Fibroblast of mammary gland (primary cell): ENCODE measurements around the gene ERAP2.

ENCODE experiments used
- DNase-seq: peaks from one replicate; pipeline ENCODE4 v3.0.0-alpha.2; 2010; ENCODE audit warnings: low read depth
- H3K4me3 ChIP-seq: 2 replicates; pipeline ENCODE4 v1.5.1; 2011; ENCODE audit warnings: low read depth, mild to moderate bottlenecking, low read length, moderate library complexity; ENCODE audit not compliant: control insufficient read depth
- TF ChIP-seq, protein P1 (sequence below): conservative IDR thresholded peaks from 2 replicates; pipeline ENCODE4 v1.5.1; 2011; ENCODE audit warnings: low read depth, low read length, inconsistent platforms; ENCODE audit not compliant: control insufficient read depth, insufficient read depth

ERAP2 gene

DNA sequence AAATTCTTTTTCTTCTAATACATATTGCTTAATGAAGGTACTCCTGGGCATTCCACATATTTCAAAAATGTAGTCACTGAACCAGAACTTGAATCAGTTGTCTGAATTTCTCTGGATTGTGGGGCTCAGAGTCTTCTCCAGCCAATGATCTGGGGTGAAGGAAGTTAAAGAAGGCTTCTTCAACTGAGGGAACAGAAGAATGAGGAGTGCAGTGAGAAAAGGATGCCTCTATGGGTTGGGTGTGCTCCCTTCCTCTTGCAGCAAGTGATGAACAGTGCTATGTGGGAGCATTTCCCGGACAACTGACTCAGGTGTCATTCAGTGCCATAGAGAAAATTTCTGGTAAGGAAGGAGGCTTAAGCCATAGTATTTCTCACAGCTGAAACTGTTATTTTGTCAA lies 67.5 kb downstream of the ERAP2 start:
- no peak overlapping the region for H3K4me3 ChIP-seq
- no peak for DNase-seq
- TF ChIP-seq, protein P1, sequence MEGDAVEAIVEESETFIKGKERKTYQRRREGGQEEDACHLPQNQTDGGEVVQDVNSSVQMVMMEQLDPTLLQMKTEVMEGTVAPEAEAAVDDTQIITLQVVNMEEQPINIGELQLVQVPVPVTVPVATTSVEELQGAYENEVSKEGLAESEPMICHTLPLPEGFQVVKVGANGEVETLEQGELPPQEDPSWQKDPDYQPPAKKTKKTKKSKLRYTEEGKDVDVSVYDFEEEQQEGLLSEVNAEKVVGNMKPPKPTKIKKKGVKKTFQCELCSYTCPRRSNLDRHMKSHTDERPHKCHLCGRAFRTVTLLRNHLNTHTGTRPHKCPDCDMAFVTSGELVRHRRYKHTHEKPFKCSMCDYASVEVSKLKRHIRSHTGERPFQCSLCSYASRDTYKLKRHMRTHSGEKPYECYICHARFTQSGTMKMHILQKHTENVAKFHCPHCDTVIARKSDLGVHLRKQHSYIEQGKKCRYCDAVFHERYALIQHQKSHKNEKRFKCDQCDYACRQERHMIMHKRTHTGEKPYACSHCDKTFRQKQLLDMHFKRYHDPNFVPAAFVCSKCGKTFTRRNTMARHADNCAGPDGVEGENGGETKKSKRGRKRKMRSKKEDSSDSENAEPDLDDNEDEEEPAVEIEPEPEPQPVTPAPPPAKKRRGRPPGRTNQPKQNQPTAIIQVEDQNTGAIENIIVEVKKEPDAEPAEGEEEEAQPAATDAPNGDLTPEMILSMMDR = no peak

DNA sequence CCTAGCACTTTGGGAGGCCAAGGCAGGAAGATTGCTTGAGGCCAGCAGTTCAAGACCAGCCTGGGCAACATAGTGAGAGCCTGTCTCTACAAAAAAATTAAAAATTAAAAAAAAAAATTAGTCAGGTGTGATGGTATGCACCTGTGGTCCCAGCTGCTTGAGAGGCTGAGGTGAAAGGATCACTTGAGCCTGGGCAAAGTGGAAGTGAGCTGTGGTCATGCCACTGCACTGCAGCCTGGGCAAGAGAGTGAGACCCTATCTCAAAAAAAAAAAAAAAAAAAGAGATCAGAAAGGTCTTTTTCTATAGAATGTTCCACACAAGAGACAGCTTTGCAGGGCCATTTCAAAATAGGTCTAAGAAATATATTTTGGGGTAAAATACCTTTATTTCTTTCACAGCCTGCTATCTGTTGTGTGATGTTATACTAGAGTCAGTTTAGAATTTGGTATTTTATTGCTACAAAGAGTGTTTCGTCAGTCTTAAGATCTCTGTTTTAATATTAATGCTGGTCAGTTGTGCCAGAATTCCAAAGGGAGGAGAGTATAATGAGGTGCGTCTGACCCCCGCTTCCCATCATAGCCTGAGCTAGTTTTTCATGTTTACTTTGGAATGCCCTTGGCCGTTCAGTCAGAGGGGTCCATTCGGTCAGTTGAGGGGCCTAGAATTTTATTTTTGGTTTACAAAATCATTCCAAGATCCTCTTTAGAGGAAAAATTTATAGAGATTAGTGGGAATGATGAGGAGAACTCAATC lies 69.0 kb downstream of the ERAP2 start:
- TF ChIP-seq, protein P1 = no peak
- no peak for DNase-seq

DNA sequence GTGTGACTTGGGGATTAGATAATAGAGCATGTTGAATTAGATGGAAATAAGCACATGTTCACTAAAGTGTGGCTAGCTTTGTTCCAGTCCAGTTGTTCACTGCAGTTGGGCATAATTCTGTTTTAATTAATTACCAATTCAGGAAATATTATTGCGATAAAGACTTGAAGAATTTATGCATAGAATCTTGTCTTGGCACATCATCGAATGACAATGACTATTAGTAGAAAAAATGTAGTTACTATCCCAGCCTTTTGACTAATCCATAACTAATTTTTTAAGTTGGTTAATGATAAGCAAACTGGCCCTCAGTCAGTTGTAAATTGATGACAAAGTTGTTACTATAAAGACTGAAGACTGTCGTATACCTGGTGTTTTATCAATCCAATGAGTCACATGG lies 70.1 kb downstream of the ERAP2 start:
- no peak overlapping the region for H3K4me3 ChIP-seq
- no peak for DNase-seq
- TF ChIP-seq, protein P1 = no peak

More for the DNA sequence above, 69.0 kb downstream of the ERAP2 start:
- no peak overlapping the region for H3K4me3 ChIP-seq

DNA sequence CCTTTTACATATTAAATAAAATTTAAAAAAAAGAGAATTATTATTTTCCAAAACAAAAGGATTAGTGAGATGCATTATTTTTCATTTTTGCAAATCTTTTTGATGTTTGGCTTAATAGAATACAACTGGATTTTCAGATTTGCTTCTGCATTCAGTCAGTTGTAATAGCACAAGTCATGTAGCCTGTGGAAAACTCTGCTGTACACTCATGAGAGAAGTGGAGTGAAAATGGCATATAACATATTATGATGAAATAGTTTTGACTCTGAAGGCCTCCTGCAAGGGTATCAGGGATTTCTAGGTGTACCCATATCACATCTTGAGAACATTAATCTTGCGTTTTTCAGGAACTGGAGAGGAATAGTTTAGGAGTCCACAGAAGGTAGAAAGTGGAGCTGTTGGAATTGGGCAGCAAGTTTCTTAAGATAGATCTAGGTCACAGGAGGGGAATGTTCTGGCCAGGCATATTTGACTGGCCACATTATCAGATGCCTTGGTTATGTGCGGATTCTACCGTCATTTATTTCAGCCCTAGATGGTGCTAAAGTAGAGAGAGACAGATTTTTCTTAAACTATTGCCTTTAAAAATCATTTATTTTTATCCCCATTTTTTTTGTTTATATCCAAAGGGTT lies 75.9 kb downstream of the ERAP2 start:
- DNase-seq = no peak
- H3K4me3 ChIP-seq = no peak overlapping the region

DNA sequence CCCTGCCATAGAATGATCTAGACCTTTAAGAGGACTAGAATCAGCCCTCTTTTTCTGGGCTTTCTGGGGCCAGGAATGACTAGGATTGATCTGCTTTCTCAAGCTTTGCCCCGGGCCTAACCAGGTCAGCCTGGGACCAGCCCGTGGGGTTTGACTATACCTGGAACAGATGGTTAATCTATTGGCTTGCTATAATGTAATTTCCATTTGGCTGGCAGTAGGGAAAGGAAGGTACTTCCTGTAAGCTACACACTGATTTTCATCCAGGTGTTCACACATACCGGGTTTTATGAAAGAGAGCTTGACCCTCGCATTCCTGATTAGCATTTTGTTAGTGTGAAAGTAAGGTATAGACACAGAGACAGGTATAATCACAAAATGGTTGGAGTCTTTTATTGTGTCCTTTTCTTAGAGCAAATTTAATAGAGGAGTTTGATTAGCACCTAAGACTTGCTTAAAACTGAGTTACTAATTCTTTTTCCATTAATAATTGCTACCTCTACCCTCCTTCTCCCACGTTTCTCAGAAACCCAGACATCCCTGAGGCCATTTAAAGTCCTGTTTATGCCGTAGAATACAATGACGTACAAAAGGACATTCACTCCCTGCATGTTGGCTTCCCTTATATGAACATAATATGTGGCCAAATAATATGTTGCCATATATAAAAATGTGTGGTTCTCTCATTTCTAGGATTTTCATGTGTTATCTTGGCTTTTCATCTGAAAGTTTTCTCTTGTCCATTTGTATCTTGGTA lies 76.9 kb downstream of the ERAP2 start:
- no peak for DNase-seq
- no peak overlapping the region for H3K4me3 ChIP-seq
- TF ChIP-seq, protein P1 = no peak

More for the DNA sequence above, 75.9 kb downstream of the ERAP2 start:
- TF ChIP-seq, protein P1 = no peak

DNA sequence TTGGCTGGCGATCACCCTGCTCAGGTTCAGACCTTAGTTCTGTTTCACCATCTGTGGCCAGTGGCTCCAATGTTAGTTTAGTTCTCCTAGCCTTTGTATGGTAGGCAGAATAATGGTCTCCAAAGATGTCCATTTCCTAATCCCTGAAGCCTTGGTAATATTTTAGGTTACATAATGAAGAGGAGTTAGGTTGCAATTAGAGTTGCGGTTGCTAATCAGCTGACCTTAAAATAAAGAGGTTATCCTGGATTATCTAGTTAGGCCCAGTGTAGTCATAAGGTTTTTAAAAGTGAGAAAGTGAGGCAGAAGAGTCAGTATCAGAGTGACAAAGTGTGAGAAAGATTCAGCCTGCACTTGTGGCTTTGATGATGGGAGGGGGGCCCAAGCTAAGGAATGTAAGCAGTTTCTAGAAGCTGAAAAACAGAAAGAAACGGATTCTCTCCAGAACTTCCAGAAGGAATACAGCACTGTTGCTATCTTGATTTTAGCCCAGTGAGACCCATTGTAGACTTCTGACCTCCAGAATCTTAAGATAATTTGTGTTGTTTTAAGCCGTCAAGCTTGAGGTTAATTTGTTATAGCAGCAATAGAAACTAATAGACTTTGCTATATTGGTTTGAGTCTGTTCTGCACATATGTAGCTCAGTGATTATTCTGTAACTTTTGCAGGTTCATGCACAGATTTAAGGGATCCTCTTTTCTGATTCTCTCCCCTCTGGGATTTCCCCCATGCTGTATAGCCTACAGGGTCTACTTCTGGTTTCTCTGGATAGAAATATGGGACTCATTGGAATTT lies 81.2 kb downstream of the ERAP2 start:
- no peak overlapping the region for H3K4me3 ChIP-seq
- TF ChIP-seq, protein P1 = no peak
- no peak for DNase-seq
